HFF-Myc (cell line): Measurements from ENCODE around the gene SLC6A20.
"Not testable (repeated sequence)": the region's sequence is repeated elsewhere in the genome, so short reads cannot be mapped to it uniquely, and the experiment has no call there.

Experiments
- DNase-seq: peaks from one replicate; pipeline ENCODE4 v3.0.0-alpha.2; 2011; ENCODE audit warnings: low read depth; ENCODE audit errors: extremely low read depth
- H3K4me3 ChIP-seq: replicated peaks from 2 replicates; pipeline ENCODE4 v1.5.1; 2011; ENCODE audit warnings: low read depth, mild to moderate bottlenecking, control low read depth, low read length
- CTCF ChIP-seq: IDR thresholded peaks from 2 replicates; pipeline ENCODE4 v1.5.1; 2012; ENCODE audit warnings: mild to moderate bottlenecking, low read depth, low read length, control low read depth; ENCODE audit errors: missing control alignments

Gene SLC6A20

GRCh38 chr3:45753095-45753494, 43.2 kb downstream of the SLC6A20 start:
- no peak for DNase-seq
- no peak for TF ChIP-seq CTCF
- no peak overlapping the region for H3K4me3 ChIP-seq

- no peak for TF ChIP-seq CTCF
- no peak overlapping the region for H3K4me3 ChIP-seq
- no peak for DNase-seq
Measured at GRCh38 chr3:45751537-45752242, 44.6 kb downstream of the SLC6A20 start.

GRCh38 chr3:45749880-45750279, 46.5 kb downstream of the SLC6A20 start:
- TF ChIP-seq CTCF: no peak
- no peak for DNase-seq
- H3K4me3 ChIP-seq: no peak overlapping the region

DNA sequence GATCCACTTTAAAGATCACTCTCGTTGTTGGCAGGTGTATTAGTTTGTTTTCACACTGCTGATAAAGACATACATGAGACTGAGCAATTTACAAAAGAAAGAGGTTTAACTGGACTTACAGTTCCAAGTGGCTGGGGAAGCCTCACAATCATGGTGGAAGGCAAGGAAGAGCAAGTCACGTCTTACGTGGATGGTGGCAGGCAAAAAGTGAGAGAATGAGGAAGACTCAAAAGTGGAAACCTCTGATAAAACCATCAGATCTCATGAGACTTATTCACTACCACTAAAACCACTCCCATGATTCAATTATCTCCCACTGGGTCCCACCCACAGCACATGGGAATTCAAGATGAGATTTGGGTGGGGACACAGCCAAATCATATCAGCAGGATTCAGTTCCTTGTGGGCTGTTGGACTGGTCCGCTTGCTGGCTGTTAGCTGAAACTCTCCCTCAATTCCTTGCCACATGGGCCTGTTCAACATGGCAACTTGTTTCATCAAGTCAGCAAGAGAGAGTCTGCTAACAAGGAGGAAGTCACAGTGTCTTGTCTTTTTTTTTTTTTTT, 47.2 kb downstream of the SLC6A20 start:
- not testable (repeated sequence) for DNase-seq, H3K4me3 ChIP-seq

DNA sequence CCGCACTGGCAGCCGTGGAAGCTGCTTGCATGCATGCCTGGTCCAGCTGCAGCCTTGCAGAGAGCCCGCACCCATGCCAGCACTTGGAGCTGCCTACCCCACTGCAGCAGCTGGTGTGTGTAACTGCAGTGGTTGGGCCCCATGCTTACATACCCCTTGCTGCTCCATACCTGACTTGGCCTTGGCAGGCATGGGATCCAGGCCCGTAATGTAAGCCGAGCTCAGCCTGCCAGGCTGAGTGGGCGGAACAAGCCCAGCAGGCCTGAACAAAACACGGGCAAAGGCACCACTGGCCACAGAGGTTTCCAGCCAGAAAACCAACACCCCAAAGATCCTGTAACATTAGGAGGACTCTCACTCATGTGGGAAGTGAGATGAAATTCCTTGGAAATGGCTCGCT, 48.3 kb downstream of the SLC6A20 start:
- no peak for DNase-seq
- no peak for TF ChIP-seq CTCF

GRCh38 chr3:45746777-45747622, 49.3 kb downstream of the SLC6A20 start:
- no peak for TF ChIP-seq CTCF

More for the DNA sequence above, 48.3 kb downstream of the SLC6A20 start:
- no peak overlapping the region for H3K4me3 ChIP-seq

DNA sequence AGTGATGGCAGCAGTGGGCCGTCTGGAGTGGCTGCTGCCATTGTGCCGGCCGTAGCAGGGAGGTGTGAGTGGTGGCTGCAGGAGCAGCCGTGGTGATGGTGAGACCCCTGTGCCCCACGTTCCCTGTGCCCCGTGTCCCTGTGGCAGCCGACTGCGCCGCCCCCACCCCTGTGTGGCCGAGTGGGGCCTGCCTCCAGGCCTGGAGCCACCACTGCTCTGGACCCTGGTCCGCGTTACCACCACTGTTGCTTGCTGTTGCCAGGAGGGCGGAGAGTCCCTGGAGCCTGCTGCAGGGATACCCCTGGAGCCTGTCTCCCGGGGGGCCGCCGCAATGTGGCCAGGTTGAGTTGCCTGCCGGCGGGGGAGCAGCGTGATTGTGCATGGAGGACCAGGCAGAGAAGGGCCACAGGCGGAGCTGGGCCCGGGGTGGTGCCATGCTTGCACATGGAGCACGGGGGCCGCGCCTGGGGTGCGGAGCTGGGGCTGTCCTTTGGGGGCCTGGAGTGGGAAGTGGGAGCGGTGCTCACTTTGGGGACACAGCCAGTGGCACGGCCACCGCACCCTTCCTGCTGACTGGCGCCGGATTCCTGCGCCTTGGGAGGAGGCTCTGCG, 50.1 kb downstream of the SLC6A20 start:
- no peak for TF ChIP-seq CTCF
- H3K4me3 ChIP-seq: no peak overlapping the region
- DNase-seq: no peak

More at GRCh38 chr3:45746777-45747622, 49.3 kb downstream of the SLC6A20 start:
- no peak overlapping the region for H3K4me3 ChIP-seq
- DNase-seq: no peak
